ENCODE data around the gene TYW3. TPM values are rescaled to one million over a fixed set of nuclear protein-coding genes. Genes with fewer than 3 reads are reported as not detected.
A peak's percentile ranks its signal among the peaks of the same experiment; 100 is the strongest.

The TYW3 gene
- total and polyA plus RNA-seq, 2 donors (not counting 1 experiment from before 2014, with no cell fraction given) = 6.9 to 22.6 TPM

DNA sequence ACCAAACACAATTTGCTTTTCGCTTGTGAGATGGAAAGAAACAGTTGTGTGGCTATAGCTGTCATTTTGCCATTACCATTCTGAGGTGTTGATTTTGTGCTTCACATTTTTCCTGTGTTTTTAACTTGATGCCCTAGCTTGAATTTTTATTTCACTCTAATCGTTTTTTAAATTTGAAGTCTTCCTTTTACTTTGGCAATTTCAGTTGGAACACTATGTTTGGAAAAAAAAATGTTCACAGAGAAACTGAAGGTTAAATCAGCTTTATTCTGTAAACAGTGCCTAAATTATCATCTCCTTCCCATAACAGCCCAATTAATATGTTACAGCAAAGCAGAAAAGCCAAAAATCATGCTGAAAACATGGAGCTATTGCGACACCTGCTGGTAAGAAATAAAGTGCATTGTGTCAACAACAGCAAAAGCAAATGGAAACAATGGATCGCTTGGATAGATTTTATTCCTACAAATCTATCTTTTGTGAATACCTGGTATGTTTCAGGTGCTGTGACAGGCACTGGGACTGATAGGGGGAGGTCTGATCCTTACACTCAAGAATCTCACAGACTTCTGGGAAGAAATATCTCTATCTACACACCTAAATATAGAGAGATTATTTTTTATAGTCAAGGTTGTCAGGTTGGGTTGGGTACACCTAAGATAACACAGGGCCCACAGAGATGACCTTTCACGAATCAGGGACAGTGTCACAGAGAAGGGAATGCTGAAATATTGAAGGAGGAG lies 43.2 kb upstream of the TYW3 start:
- ChIA-PET POLR2A (no interaction called here), CTCF (interaction anchor here (0.7 to 3.0 kb wide), 20 partner anchors 9 to 850 kb away, joined by 3 to 14 read pairs (median 4); partner anchors contain the start of genes CRYZ and TYW3)
- H3K4me2 ChIP-seq (replicated peaks; ENCODE audit: low read depth, low read length, poor library complexity, severe bottlenecking) = no peak overlapping the region
- H3K9me3 Mint-ChIP-seq (ENCODE audit: insufficient read depth) = no peaks in the 10 kb centered on the region
- no peaks in the 10 kb centered on the region for H3K4me1 Mint-ChIP-seq
- DNase-seq = peak; percentile 64
- H3K79me2 ChIP-seq (ENCODE audit: control insufficient read depth, insufficient read depth, low read length) = no peaks in the 10 kb centered on the region
- no peaks in the 10 kb centered on the region for H3K27me3 Mint-ChIP-seq
- no peak overlapping the region for H2AFZ ChIP-seq (ENCODE audit: insufficient read depth, low read depth, low read length, poor library complexity, severe bottlenecking)
- no peak overlapping the region for H3K4me3 ChIP-seq (ENCODE audit: control extremely low read depth in 1 of 5, extremely low read depth in 1 of 5, insufficient read depth in 1 of 5, low read depth in 2 of 5, low read length in 4 of 5)
- H3K36me3 ChIP-seq (replicated peaks in 1 of 2; ENCODE audit: control extremely low read depth in 1 of 2, control insufficient read depth in 1 of 2, extremely low read depth in 1 of 2, insufficient read depth in 2 of 2, low read length in 1 of 2) = no peaks in the 10 kb centered on the region
- H3K27ac Mint-ChIP-seq = no peak overlapping the region
- no peaks in the 10 kb centered on the region for H4K20me1 ChIP-seq (ENCODE audit: control insufficient read depth, insufficient read depth, low read length, poor library complexity, severe bottlenecking)
- intact Hi-C loops (cut with micrococcal nuclease) = no loop called here
- 0% methylated on average over 1 of the region's 5 CpGs for WGBS (ENCODE audit: insufficient coverage)
- H3K4me3 Mint-ChIP-seq = no peak overlapping the region
- no peak for TF ChIP-seq EZH2 (IDR thresholded peaks at IDR 0.05; ENCODE audit: borderline replicate concordance, insufficient read depth, low read depth, low read length, poor library complexity, severe bottlenecking)
- TF ChIP-seq, protein P1, sequence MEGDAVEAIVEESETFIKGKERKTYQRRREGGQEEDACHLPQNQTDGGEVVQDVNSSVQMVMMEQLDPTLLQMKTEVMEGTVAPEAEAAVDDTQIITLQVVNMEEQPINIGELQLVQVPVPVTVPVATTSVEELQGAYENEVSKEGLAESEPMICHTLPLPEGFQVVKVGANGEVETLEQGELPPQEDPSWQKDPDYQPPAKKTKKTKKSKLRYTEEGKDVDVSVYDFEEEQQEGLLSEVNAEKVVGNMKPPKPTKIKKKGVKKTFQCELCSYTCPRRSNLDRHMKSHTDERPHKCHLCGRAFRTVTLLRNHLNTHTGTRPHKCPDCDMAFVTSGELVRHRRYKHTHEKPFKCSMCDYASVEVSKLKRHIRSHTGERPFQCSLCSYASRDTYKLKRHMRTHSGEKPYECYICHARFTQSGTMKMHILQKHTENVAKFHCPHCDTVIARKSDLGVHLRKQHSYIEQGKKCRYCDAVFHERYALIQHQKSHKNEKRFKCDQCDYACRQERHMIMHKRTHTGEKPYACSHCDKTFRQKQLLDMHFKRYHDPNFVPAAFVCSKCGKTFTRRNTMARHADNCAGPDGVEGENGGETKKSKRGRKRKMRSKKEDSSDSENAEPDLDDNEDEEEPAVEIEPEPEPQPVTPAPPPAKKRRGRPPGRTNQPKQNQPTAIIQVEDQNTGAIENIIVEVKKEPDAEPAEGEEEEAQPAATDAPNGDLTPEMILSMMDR (IDR thresholded peaks at IDR 0.05) = peak; percentile 91
- H3K9me3 ChIP-seq (ENCODE audit: control extremely low read depth in 1 of 3, control insufficient read depth in 2 of 3, insufficient read depth in 1 of 3, low read length in 2 of 3) = no peaks in the 10 kb centered on the region
- H3K27me3 ChIP-seq (replicated peaks in 1 of 4; ENCODE audit: control extremely low read depth in 1 of 4, control insufficient read depth in 3 of 4, insufficient read depth in 4 of 4, low read length in 3 of 4) = no peaks in the 10 kb centered on the region
- ATAC-seq (ENCODE audit: low read depth) = no peak
- no peak overlapping the region for H3K27ac ChIP-seq (ENCODE audit: low read length in 2 of 2)
- H3K4me1 ChIP-seq (ENCODE audit: control insufficient read depth in 2 of 2, insufficient read depth in 2 of 2, low read length in 2 of 2) = no peaks in the 10 kb centered on the region
- H3K9ac ChIP-seq (ENCODE audit: low read length) = no peak overlapping the region

DNA sequence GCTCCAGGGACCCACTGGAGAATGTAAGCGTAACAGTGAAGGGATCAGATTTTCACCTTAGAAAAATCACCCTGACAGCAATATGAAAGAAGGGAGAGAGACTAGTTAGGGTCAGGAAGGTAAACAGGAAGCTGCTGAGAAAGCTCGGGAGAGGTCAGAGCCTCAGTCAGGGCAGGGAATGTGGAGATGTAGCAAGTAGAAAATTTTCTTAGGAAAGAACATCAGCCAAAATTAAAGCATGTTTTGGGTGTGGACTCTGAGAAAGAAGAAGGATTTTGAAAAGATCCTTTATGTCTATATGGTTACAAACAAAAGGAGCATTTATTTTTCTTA lies 42.6 kb upstream of the TYW3 start:
- Histone ChIP-seq H3K36me3 (replicated peaks in 1 of 2; ENCODE audit: control extremely low read depth in 1 of 2, control insufficient read depth in 1 of 2, extremely low read depth in 1 of 2, insufficient read depth in 2 of 2, low read length in 1 of 2) (no peaks in the 10 kb centered on the region), H3K4me2 (replicated peaks; ENCODE audit: low read depth, low read length, poor library complexity, severe bottlenecking) (no peak overlapping the region), H3K4me3 (ENCODE audit: control extremely low read depth in 1 of 5, extremely low read depth in 1 of 5, insufficient read depth in 1 of 5, low read depth in 2 of 5, low read length in 4 of 5) (no peak overlapping the region), H3K27ac (ENCODE audit: low read length in 2 of 2) (no peak overlapping the region), H3K9ac (ENCODE audit: low read length) (no peak overlapping the region), H2AFZ (ENCODE audit: insufficient read depth, low read depth, low read length, poor library complexity, severe bottlenecking) (no peak overlapping the region), H3K4me1 (ENCODE audit: control insufficient read depth in 2 of 2, insufficient read depth in 2 of 2, low read length in 2 of 2) (no peaks in the 10 kb centered on the region), H4K20me1 (ENCODE audit: control insufficient read depth, insufficient read depth, low read length, poor library complexity, severe bottlenecking) (no peaks in the 10 kb centered on the region), H3K9me3 (ENCODE audit: control extremely low read depth in 1 of 3, control insufficient read depth in 2 of 3, insufficient read depth in 1 of 3, low read length in 2 of 3) (no peaks in the 10 kb centered on the region), H3K79me2 (ENCODE audit: control insufficient read depth, insufficient read depth, low read length) (no peaks in the 10 kb centered on the region), H3K27me3 (replicated peaks in 1 of 4; ENCODE audit: control extremely low read depth in 1 of 4, control insufficient read depth in 3 of 4, insufficient read depth in 4 of 4, low read length in 3 of 4) (no peaks in the 10 kb centered on the region)
- TF ChIP-seq, protein P1 (IDR thresholded peaks at IDR 0.05) = no peak
- no peak for TF ChIP-seq EZH2 (IDR thresholded peaks at IDR 0.05; ENCODE audit: borderline replicate concordance, insufficient read depth, low read depth, low read length, poor library complexity, severe bottlenecking)
- H3K27me3 Mint-ChIP-seq = no peaks in the 10 kb centered on the region
- DNase-seq (no peak), ATAC-seq (ENCODE audit: low read depth) (no peak)
- ChIA-PET CTCF (interaction anchor here (0.6 to 3.0 kb wide), 14 partner anchors 8 to 819 kb away, joined by 3 to 14 read pairs (median 6); partner anchors contain the start of genes CRYZ and TYW3), POLR2A (no interaction called here)
- intact Hi-C loops (cut with micrococcal nuclease) = no loop called here
- no peak overlapping the region for H3K4me3 Mint-ChIP-seq
- no peak overlapping the region for H3K27ac Mint-ChIP-seq
- no peaks in the 10 kb centered on the region for H3K4me1 Mint-ChIP-seq
- 0% methylated on average over 1 of the region's 2 CpGs for WGBS (ENCODE audit: insufficient coverage)
- no peaks in the 10 kb centered on the region for H3K9me3 Mint-ChIP-seq (ENCODE audit: insufficient read depth)
